C1 segment of cervical spinal cord (tissue), 14 donors: ENCODE data around the gene BCCIP.

Experiments
- DNase-seq, 14 donors: peaks; one replicate each; lab custom pipeline; 2025; lab: John Stamatoyannopoulos, UW

BCCIP gene

GRCh38 chr10:125822878-125823662 is at the start of gene BCCIP, which contains the start of gene UROS:
TSS of gene BCCIP (plus strand) at chr10:125823546. CDS start at chr10:125823558, 12 bp downstream.
TSS of gene UROS (minus strand) at chr10:125823258. CDS start at chr10:125816499, 6,759 bp downstream.
- DNase-seq = peak; percentile 76 to 99 (median 94)

GRCh38 chr10:125773687-125774543 is 49.4 kb upstream of the BCCIP start:
- DNase-seq = no peak

DNA sequence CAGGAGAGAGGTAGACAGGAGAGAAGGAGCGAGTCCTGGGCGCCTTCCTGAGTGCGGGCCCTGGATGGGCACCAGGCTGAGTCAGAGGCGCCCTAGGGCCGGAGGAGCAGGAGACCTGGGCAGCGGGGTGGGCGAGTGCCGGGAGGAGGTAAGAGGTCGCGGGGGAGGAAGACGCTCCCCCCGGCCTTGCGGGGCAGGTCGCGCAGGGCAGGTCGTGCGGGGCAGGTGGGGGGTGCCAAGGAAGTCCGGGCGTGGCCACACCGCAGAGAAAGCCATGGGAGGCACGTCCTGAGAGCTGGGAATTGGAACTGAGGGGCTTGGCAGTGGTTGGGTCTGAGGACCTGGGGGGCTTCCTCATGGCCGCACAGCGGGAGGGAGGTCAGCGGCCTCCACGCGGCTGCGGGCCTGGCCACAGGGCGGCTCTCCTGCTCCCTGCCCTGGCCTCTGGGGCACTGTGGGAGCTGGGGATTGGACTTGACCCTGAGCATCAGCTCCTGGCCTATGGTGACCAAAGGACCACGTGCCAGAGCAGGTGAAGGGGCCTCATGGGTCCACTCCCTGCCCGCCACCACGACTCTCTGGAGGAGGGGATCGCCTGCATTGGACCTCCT is 48.7 kb upstream of the BCCIP start:
- no peak for DNase-seq

GRCh38 chr10:125775491-125776106 is 47.7 kb upstream of the BCCIP start, which contains the start of gene MMP21:
TSS of gene MMP21 (minus strand) at chr10:125775821. CDS start at chr10:125775821, 0 bp downstream.
- no peak for DNase-seq

GRCh38 chr10:125777806-125778205 is 45.5 kb upstream of the BCCIP start:
- no peak for DNase-seq

GRCh38 chr10:125778556-125778955 is 44.8 kb upstream of the BCCIP start:
- no peak for DNase-seq

GRCh38 chr10:125779403-125780327 is 43.7 kb upstream of the BCCIP start:
- DNase-seq = no peak

- DNase-seq = no peak
Observed at GRCh38 chr10:125781374-125781773, 42.0 kb upstream of the BCCIP start.

- no peak for DNase-seq
Observed at GRCh38 chr10:125782054-125782453, 41.3 kb upstream of the BCCIP start.

- DNase-seq = no peak
Observed at GRCh38 chr10:125782616-125783015, 40.7 kb upstream of the BCCIP start.

- DNase-seq = no peak
Observed at GRCh38 chr10:125783408-125783807, 39.9 kb upstream of the BCCIP start.

DNA sequence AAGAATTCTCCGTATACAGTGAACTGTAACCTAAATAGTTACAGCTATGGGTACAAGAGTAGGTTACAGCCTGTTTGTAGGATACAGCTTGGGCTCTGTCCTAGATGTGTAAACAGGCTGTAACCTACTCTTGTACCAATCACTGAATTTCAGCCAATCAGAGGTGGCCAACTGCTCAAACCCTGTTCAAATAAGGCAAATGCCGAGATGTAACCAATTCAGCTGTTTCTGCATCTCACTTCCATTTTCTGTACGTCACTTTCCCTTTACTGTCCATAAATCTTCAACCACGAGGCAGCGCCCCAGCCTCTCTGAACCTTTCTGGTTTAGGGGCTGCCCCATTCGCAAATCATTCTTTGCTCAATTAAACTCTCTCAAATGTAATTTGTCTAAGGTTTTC is 39.4 kb upstream of the BCCIP start:
- no peak for DNase-seq

DNA sequence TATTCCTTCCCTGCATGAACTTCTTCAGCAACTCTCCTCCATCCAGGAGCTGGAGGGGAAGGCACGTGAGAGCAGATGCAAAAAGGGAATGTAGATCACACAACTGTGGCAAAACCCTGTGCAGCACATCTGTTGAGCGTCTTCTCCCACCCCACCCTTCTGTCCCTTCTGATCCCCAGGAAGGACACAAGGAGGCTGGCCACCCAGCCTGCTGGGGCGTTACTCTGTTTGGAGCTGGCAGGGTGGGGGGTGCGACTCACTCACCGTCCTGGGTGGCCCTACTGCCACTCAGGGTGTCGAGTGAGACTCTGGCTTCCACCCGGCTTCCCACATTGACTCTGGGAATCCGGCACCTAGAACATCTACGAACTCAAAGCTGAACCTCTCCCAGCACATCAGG is 37.6 kb upstream of the BCCIP start:
- no peak for DNase-seq

DNA sequence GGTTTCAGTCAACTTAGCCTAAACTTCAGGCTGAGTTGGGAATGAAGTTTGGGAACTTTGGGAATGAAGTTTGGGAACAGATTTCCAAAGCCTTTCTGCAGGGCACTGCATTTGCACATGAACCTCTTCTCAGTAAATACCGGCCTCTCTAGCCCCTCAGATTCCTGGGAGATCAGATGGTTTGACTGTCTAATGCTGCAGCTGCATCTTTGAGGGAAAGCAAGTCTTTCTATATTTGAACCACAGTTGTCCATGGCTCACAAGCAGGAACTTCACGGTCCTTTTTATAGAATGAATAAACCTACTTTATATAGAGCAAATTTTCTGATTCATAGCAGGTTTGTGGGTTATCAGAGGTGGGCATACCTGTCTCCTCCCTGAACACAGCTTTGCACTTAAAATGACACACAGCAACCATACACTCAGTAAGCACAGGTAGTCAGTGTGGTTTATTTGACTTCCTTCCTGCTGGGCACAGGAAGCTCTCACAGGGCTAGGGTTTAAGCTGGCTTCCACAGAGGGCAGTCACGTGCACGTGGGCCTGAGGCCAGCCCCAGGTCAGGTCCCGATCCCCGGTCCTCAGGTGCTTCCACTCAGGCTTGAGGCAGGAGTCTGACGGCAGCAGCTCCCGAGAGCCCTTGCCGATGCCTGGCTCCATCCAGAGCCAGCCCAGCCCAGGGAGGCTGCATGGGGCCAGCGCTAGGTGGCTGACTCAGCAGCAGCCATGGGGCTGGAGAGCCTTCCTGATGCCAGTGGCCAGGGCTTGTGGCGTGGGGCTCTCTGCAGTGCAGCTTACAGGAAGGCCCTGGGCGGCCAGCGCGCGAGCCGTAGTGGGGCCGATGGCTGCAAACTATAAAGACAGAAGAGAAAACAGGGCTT is 35.0 kb upstream of the BCCIP start:
- DNase-seq = no peak

GRCh38 chr10:125792342-125793300 is 30.7 kb upstream of the BCCIP start:
- no peak for DNase-seq

- DNase-seq = peak in 13 of 14 donors; percentile 4 to 90 (median 72)
Observed at GRCh38 chr10:125795128-125795527, 28.2 kb upstream of the BCCIP start.

DNA sequence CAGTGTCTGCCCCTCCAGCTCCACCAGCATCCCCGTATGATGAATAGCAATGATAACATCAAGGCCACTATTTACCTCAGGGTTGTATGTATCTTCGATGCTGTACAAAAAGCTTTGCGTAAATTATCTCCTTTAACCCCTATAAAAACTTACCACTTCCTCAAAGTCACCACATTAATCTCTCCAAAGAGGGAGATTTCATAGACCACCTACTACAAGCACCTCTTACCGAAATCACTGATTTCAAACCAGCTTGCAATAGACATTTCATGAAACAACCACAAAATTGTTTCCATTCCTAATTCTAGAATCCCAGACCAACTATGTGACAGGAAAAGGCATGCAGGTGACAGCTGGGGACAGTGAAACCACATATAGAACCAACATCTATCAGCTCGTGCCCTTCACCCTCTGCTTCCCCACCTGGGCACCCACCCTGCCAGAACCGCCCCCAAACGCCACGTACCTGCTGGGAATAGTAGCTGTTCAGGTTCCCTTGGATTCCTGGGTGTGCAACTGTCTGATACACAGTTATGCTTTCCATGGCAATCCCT is 27.6 kb upstream of the BCCIP start:
- no peak for DNase-seq

DNA sequence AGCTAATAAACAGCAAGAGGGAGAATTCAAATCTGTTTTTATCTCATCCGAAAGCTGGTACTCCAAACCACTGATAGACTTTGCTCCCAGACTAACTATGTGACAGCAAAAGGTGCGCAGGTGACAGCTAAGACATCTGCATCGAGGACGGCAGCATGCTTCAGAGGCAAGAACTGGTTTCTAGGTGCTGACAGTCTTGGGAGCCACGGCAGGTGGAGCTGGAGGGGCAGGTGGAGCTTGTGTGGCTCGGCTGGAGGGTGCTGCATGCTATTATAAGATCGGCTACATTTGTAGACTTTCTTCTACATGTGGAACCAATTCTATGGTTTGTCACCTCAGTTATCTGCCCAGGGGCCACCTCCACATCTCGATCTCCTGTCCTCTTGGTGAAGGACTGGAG is 25.9 kb upstream of the BCCIP start:
- DNase-seq = no peak
